H54 (cell line): ENCODE data around the gene ATOX1.

Experiments used
- DNase-seq: peaks from one replicate; pipeline ENCODE4 v3.0.0; 2011; ENCODE audit warnings: low spot score, mixed read lengths; ENCODE audit not compliant: insufficient read length
- FAIRE-seq: peaks from 3 replicates; lab custom pipeline; 2011; peaks lifted over from hg19 to GRCh38; lab: Jason Lieb, UNC
- POLR2A ChIP-seq: IDR thresholded peaks from 2 replicates; pipeline ENCODE4 v1.6.1; 2011; ENCODE audit warnings: low read depth, mild to moderate bottlenecking, low read length

The ATOX1 gene

GRCh38 chr5:151775025-151775606 lies 16.7 kb upstream of the ATOX1 start:
- FAIRE-seq (no peak), DNase-seq (no peak)
- no peak for TF ChIP-seq POLR2A

GRCh38 chr5:151773951-151774350 lies 15.5 kb upstream of the ATOX1 start:
- FAIRE-seq (no peak), DNase-seq (no peak)
- no peak for TF ChIP-seq POLR2A

GRCh38 chr5:151772846-151773561 lies 14.6 kb upstream of the ATOX1 start:
- FAIRE-seq, result no peak
- 0 out of 2 replicates have a peak, but pooled peaks have one; percentile 1 for TF ChIP-seq POLR2A
- DNase-seq, result no peak

GRCh38 chr5:151772029-151772845 lies 13.8 kb upstream of the ATOX1 start:
- no peak for DNase-seq
- FAIRE-seq, result no peak
- TF ChIP-seq POLR2A, result 0 out of 2 replicates have a peak, but pooled peaks have one; percentile 11

- TF ChIP-seq POLR2A, result peak; percentile 100
- FAIRE-seq (peak; percentile 97), DNase-seq (peak; percentile 96)
These were observed 13.0 kb upstream of the ATOX1 start, which contains the start of gene G3BP1 for GRCh38 chr5:151771259-151772028. Gene G3BP1 (plus strand): TSS chr5:151771954. CDS start chr5:151786621, 14,667 bp downstream.

- DNase-seq, result no peak
- peak; percentile 25; the same call in 1 of the 2 replicates for TF ChIP-seq POLR2A
- FAIRE-seq, result no peak
These were observed 12.2 kb upstream of the ATOX1 start for GRCh38 chr5:151770383-151771258.

GRCh38 chr5:151766975-151767374 lies 8.5 kb upstream of the ATOX1 start:
- DNase-seq, result no peak
- no peak for FAIRE-seq
- no peak for TF ChIP-seq POLR2A

GRCh38 chr5:151764801-151765200 lies 6.4 kb upstream of the ATOX1 start:
- FAIRE-seq, result no peak
- TF ChIP-seq POLR2A, result no peak
- DNase-seq, result no peak

GRCh38 chr5:151758141-151758429 lies 346 bp downstream of the ATOX1 start:
- no peak for FAIRE-seq

GRCh38 chr5:151757233-151758140 lies 944 bp downstream of the ATOX1 start:
- TF ChIP-seq POLR2A, result no peak
- DNase-seq (no peak), FAIRE-seq (no peak)

More at GRCh38 chr5:151758141-151758429, 346 bp downstream of the ATOX1 start:
- TF ChIP-seq POLR2A, result no peak
- DNase-seq, result no peak

GRCh38 chr5:151755383-151755782 lies 3.0 kb downstream of the ATOX1 start:
- DNase-seq, result no peak
- FAIRE-seq, result no peak
- no peak for TF ChIP-seq POLR2A

- FAIRE-seq, result no peak
These were observed 6.8 kb downstream of the ATOX1 start for GRCh38 chr5:151751593-151751992.

More at GRCh38 chr5:151751593-151751992, 6.8 kb downstream of the ATOX1 start:
- no peak for DNase-seq
- no peak for TF ChIP-seq POLR2A
